Endothelial cell of umbilical vein (primary cell): ENCODE measurements around the gene GLUL. TPM values are rescaled to one million over a fixed set of nuclear protein-coding genes. Genes with fewer than 3 reads are reported as not detected.

Experiments used
- BruUV-seq: library from RNA; stranded (reverse); fragments of 400-500 nt; replicated peaks from 2 replicates; lab custom pipeline; 2021; lab: Mats Ljungman, UMichigan
- CTCF ChIA-PET: fragments of 300-600, 350-600 bp; sonication (Branson Sonifier 250); formaldehyde crosslinking; loops from one replicate; lab custom pipeline; 2021; ENCODE audit warnings: antibody characterized with exemption, inconsistent platforms; lab: Charles Lee
- POLR2A ChIA-PET: fragments of 300-600, 350-600 bp; sonication (Branson Sonifier 250); formaldehyde crosslinking; loops from one replicate; lab custom pipeline; 2021; ENCODE audit warnings: antibody characterized with exemption, inconsistent platforms; lab: Charles Lee
- DNase-seq: peaks from one replicate; pipeline ENCODE4 v3.0.0-alpha.2; 2011; ENCODE audit warnings: low read depth, low spot score
- FAIRE-seq: peaks from 2 replicates; lab custom pipeline; 2011; peaks lifted over from hg19 to GRCh38; lab: Jason Lieb, UNC
- H2AFZ ChIP-seq: 2 replicates; pipeline ENCODE4 v1.6.0; 2012; ENCODE audit warnings: low read depth, low read length, control low read depth, inconsistent platforms
- H3K27ac ChIP-seq: 2 replicates; pipeline ENCODE4 v1.5.1; 2011; ENCODE audit warnings: low read depth, mild to moderate bottlenecking, control low read depth, low read length, moderate library complexity; ENCODE audit not compliant: insufficient read depth
- H3K27me3 ChIP-seq, 2 experiments: 2 replicates each; pipeline versions ENCODE4 v1.6.0 to v1.6.1; 2011; ENCODE audit warnings: low read length in 2 of 2, mixed read lengths in 1 of 2; ENCODE audit not compliant: control insufficient read depth in 2 of 2, insufficient read depth in 2 of 2
- H3K36me3 ChIP-seq, 2 experiments: 2 replicates in 1 of 2; 3 replicates in 1 of 2; pipeline ENCODE4 v1.5.1; 2011; ENCODE audit warnings: low read length in 2 of 2, mild to moderate bottlenecking in 1 of 2, moderate library complexity in 1 of 2; ENCODE audit not compliant: control insufficient read depth in 2 of 2, insufficient read depth in 2 of 2; ENCODE audit errors: extremely low read depth in 1 of 2
- H3K4me1 ChIP-seq: 3 replicates; pipeline ENCODE4 v1.5.1; 2011; ENCODE audit warnings: mild to moderate bottlenecking, low read length; ENCODE audit not compliant: control insufficient read depth, insufficient read depth; ENCODE audit errors: extremely low read depth
- H3K4me2 ChIP-seq: 2 replicates; pipeline ENCODE4 v1.6.1; 2011; ENCODE audit warnings: low read length, control low read depth, mixed read lengths; ENCODE audit not compliant: insufficient read depth
- H3K4me3 ChIP-seq, 3 experiments: fragments of 200-600 bp in 1 of 3; sonication (generic), shearing (Covaris generic) in 1 of 3; replicated peaks in 1 of 3; 2 replicates each; pipeline ENCODE4 v1.5.1; 2011 to 2016; ENCODE audit warnings: control low read depth in 3 of 3, low read length in 3 of 3, mild to moderate bottlenecking in 2 of 3, inconsistent platforms in 1 of 3, low read depth in 1 of 3, moderate library complexity in 1 of 3; ENCODE audit not compliant: insufficient read depth in 1 of 3
- H3K79me2 ChIP-seq: 2 replicates; pipeline ENCODE4 v1.6.0; 2012; ENCODE audit warnings: low read length, inconsistent platforms; ENCODE audit not compliant: control insufficient read depth, insufficient read depth
- H3K9ac ChIP-seq: replicated peaks from 2 replicates; pipeline ENCODE3; 2011; ENCODE audit warnings: low read length, control low read depth; ENCODE audit not compliant: insufficient read depth; ENCODE audit errors: extremely low read depth
- H3K9me1 ChIP-seq: replicated peaks from 3 replicates; pipeline ENCODE4 v1.6.0; 2011; ENCODE audit warnings: mild to moderate bottlenecking, low read length; ENCODE audit not compliant: control insufficient read depth, insufficient read depth; ENCODE audit errors: extremely low read depth
- H3K9me3 ChIP-seq: replicated peaks from 2 replicates; pipeline ENCODE4 v1.5.1; 2012; ENCODE audit warnings: low read length, inconsistent platforms; ENCODE audit not compliant: control insufficient read depth, insufficient read depth
- H4K20me1 ChIP-seq: replicated peaks from 2 replicates; pipeline ENCODE3; 2011; ENCODE audit warnings: mild to moderate bottlenecking, low read length; ENCODE audit not compliant: control insufficient read depth, insufficient read depth; ENCODE audit errors: extremely low read depth
- EZH2 ChIP-seq: IDR thresholded peaks from 2 replicates; pipeline ENCODE4 v1.6.1; 2012; ENCODE audit warnings: borderline replicate concordance, low read depth, mild to moderate bottlenecking, moderate library complexity, low read length, inconsistent platforms; ENCODE audit not compliant: severe bottlenecking
- FOS ChIP-seq: IDR thresholded peaks from 2 replicates; pipeline ENCODE4 v1.6.1; 2011; ENCODE audit warnings: mild to moderate bottlenecking, low read length, moderate library complexity, borderline replicate concordance; ENCODE audit not compliant: insufficient read depth
- GATA2 ChIP-seq: IDR thresholded peaks from 2 replicates; pipeline ENCODE4 v1.7.0; 2011; ENCODE audit warnings: low read depth, mild to moderate bottlenecking, moderate library complexity, mixed read lengths, low read length; ENCODE audit not compliant: insufficient read length, insufficient read depth
- JUN ChIP-seq: IDR thresholded peaks from 2 replicates; pipeline ENCODE4 v1.6.1; 2011; ENCODE audit warnings: borderline replicate concordance, low read depth; ENCODE audit not compliant: insufficient read length, insufficient read depth
- MYC ChIP-seq: IDR thresholded peaks from one replicate; pipeline ENCODE4 v1.6.1; 2011; ENCODE audit warnings: mild to moderate bottlenecking, low read depth, low read length
- POLR2A ChIP-seq: IDR thresholded peaks from 2 replicates; pipeline ENCODE4 v1.6.1; 2012; ENCODE audit warnings: low read depth, mild to moderate bottlenecking, control low read depth, low read length
- POLR2AphosphoS5 ChIP-seq: IDR thresholded peaks from 2 replicates; pipeline ENCODE4 v1.6.1; 2012; ENCODE audit warnings: low read depth, mild to moderate bottlenecking, control low read depth, low read length, moderate library complexity; ENCODE audit not compliant: insufficient read depth
- dilution Hi-C: fragments of 300-500 bp; cut with MboI; formaldehyde crosslinking; loops from one replicate; pipeline ENCODE4 v1.15.0; 2019; ENCODE audit warnings: low sequenced_read_pairs; ENCODE audit not compliant: extremely low pct_ligation_motif_present
- intact Hi-C: fragments of 100-400 bp; cut with micrococcal nuclease; formaldehyde crosslinking; loops from one replicate; pipeline ENCODE4 v1.10.0; 2022
- polyA plus RNA-seq, 4 experiments: library from polyadenylated mRNA; depleted of rRNA in 3 of 4; stranded (reverse) in 3 of 4; unstranded in 1 of 4; fragments of >200 nt; gene quantifications; 2 replicates each; pipeline versions ENCODE4 v1.2.1 to v1.2.3, GENCODE V29; 2011 to 2012; ENCODE audit warnings: missing spikeins in 1 of 4
- total RNA-seq: library from RNA; stranded (reverse); gene quantifications from 2 replicates; pipeline ENCODE4 v1.2.3, GENCODE V29; 2021
- TF ChIP-seq, protein P1 (sequence below): IDR thresholded peaks from 2 replicates; pipeline ENCODE4 v1.6.1; 2011; ENCODE audit not compliant: insufficient read depth, insufficient read length
- TF ChIP-seq, protein P2 (sequence below), 2 donors: IDR thresholded peaks; 1 replicate in 1 of 2; 2 replicates in 1 of 2; pipeline ENCODE4 v1.5.1; 2011; ENCODE audit warnings: low read length in 2 of 2, mild to moderate bottlenecking in 2 of 2, moderate library complexity in 2 of 2, control low read depth in 1 of 2, inconsistent platforms in 1 of 2, low read depth in 1 of 2; ENCODE audit not compliant: insufficient read depth in 1 of 2; ENCODE audit errors: extremely low read depth in 1 of 2

The GLUL gene
- total and polyA plus RNA-seq, 2 donors (not counting 3 experiments of a cell fraction or from before 2014, with no cell fraction given), result 172 to 187 TPM

DNA sequence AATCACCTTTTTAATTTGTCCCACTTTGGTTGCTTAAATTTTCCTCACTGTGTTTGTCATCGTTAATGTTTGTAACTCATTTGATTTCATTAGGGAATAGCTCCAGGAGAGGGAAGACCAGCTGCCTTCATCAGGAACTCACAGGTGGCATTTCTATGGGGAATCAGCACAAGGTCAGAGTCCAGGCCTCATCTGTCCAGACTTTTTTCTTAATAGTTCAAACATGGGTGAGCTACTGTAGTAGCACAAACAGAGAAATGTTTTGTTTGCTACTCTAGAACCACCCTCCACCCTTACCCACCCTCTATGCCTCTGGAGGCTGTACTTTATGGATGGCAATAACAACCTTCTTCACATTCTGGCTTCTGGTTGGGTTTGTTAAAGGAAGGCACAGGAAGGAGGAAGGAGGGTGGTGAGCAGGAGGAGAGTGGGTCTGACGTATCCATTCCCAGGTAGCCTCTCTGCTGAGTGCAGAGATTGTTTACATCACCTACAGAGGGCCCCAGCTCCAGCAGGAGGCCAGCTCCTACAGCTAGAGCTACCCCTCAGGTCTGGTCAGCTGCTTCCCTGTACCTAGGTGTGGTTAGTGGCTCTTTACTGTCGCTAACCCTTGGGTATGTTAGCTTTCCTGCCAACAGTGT lies 17.0 kb upstream of the GLUL start:
- no peak overlapping the region for H3K27ac ChIP-seq
- no peak overlapping the region for H3K4me2 ChIP-seq
- DNase-seq (no peak), FAIRE-seq (no peak)
- H2AFZ ChIP-seq, result no peak overlapping the region
- H3K79me2 ChIP-seq, result no peaks in the 10 kb centered on the region
- H3K4me3 ChIP-seq, result no peak overlapping the region
- no peak for TF ChIP-seq JUN
- TF ChIP-seq POLR2AphosphoS5, result no peak
- TF ChIP-seq, protein P1, sequence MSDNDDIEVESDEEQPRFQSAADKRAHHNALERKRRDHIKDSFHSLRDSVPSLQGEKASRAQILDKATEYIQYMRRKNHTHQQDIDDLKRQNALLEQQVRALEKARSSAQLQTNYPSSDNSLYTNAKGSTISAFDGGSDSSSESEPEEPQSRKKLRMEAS, result no peak
- TF ChIP-seq, protein P2, sequence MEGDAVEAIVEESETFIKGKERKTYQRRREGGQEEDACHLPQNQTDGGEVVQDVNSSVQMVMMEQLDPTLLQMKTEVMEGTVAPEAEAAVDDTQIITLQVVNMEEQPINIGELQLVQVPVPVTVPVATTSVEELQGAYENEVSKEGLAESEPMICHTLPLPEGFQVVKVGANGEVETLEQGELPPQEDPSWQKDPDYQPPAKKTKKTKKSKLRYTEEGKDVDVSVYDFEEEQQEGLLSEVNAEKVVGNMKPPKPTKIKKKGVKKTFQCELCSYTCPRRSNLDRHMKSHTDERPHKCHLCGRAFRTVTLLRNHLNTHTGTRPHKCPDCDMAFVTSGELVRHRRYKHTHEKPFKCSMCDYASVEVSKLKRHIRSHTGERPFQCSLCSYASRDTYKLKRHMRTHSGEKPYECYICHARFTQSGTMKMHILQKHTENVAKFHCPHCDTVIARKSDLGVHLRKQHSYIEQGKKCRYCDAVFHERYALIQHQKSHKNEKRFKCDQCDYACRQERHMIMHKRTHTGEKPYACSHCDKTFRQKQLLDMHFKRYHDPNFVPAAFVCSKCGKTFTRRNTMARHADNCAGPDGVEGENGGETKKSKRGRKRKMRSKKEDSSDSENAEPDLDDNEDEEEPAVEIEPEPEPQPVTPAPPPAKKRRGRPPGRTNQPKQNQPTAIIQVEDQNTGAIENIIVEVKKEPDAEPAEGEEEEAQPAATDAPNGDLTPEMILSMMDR (IDR thresholded peaks at IDR 0.05; ENCODE audit: extremely low read depth in 1 of 2, insufficient read depth in 1 of 2, low read depth in 1 of 2, low read length in 2 of 2), result no peak
- no peak for TF ChIP-seq MYC
- no peak for TF ChIP-seq EZH2
- no peak for TF ChIP-seq POLR2A
- TF ChIP-seq FOS, result no peak
- no peak for TF ChIP-seq GATA2
- intact Hi-C loops (no loop called here), dilution Hi-C loops (no loop called here)
- CTCF ChIA-PET, result interaction anchor here (0.9 to 2.9 kb wide), 2 partner anchors 12 to 265 kb away, joined by 3 to 13 read pairs; no protein-coding TSS in a partner anchor
- H3K9me1 ChIP-seq, result no peaks in the 10 kb centered on the region
- peaks cover 0 to 3% of the 10 kb centered on the region in 2 experiments for H3K27me3 ChIP-seq
- POLR2A ChIA-PET, result no interaction called here
- H3K9ac ChIP-seq, result no peak overlapping the region
- BruUV-seq, result no TSS peak
- H4K20me1 ChIP-seq, result no peaks in the 10 kb centered on the region
- H3K4me1 ChIP-seq, result no peaks in the 10 kb centered on the region
- H3K9me3 ChIP-seq, result no peaks in the 10 kb centered on the region
- H3K36me3 ChIP-seq, result no peaks in the 10 kb centered on the region
